ENCODE measurements around the gene CPHXL2. TPM values are rescaled to one million over a fixed set of nuclear protein-coding genes. Genes with fewer than 3 reads are reported as not detected.

Gene CPHXL2
- polyA plus RNA-seq (2013) = 0.03 TPM

DNA sequence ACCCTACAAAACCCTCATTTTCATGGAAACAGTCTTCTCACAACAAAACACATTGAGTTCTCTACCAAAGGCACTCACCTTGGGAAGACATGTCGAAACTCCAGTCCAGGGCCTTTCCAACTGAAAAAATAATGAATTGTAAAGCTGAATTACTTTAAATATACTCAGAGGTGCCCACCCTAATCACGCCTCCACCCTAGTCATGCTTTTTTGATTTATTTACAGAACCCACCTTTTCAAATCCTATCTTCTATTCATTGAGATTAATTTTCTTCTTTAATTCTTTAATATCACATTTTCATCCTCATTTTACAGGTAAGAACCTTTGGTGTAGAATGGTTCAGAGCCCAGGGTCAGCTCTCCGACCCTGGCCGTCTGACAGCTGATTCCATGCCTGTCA is at the start of gene CPHXL2:
Gene CPHXL2, minus strand, starts transcription at position 101 of the 400 bp plus-strand sequence. Its CDS starts 10 bp downstream, at position 91.
- no peaks in the 10 kb centered on the region for H3K4me1 ChIP-seq (ENCODE audit: control extremely low read depth in 1 of 4, control insufficient read depth in 4 of 4, insufficient read depth in 4 of 4, low read length in 3 of 4)
- H3K27ac ChIP-seq (ENCODE audit: insufficient read depth in 1 of 2, low read depth in 1 of 2, low read length in 2 of 2, poor library complexity in 1 of 2, severe bottlenecking in 2 of 2) = no peak within 1 kb of the TSS
- DNase-seq = no peak
- H3K4me3 ChIP-seq (ENCODE audit: control insufficient read depth in 1 of 7, extremely low read depth in 1 of 7, insufficient read depth in 4 of 7, low read depth in 2 of 7, low read length in 6 of 7) = no peak within 1 kb of the TSS
- no CpG with 5 or more reads among the region's 4 CpGs for WGBS (ENCODE audit: insufficient coverage)
- ChIA-PET POLR2A (no interaction called here), CTCF (no interaction called here)
- H3K36me3 ChIP-seq (ENCODE audit: control insufficient read depth in 4 of 4, insufficient read depth in 4 of 4, low read length in 3 of 4) = no peaks in the 10 kb centered on the region
- H3K9me3 ChIP-seq (ENCODE audit: control extremely low read depth in 1 of 5, control insufficient read depth in 4 of 5, insufficient read depth in 2 of 5, low read depth in 1 of 5, low read length in 4 of 5) = no peaks in the 10 kb centered on the region
- no peaks in the 10 kb centered on the region for H3K27me3 ChIP-seq (replicated peaks in 2 of 5; ENCODE audit: control insufficient read depth in 4 of 5, insufficient read depth in 5 of 5, low read length in 4 of 5)

- no peak for DNase-seq
- no peak within 1 kb of the TSS for H3K4me3 ChIP-seq (ENCODE audit: control insufficient read depth in 1 of 7, extremely low read depth in 1 of 7, insufficient read depth in 4 of 7, low read depth in 2 of 7, low read length in 6 of 7)
- H3K4me1 ChIP-seq (ENCODE audit: control extremely low read depth in 1 of 4, control insufficient read depth in 4 of 4, insufficient read depth in 4 of 4, low read length in 3 of 4) = no peaks in the 10 kb centered on the region
- ChIA-PET CTCF (no interaction called here), POLR2A (no interaction called here)
- no peaks in the 10 kb centered on the region for H3K36me3 ChIP-seq (ENCODE audit: control insufficient read depth in 4 of 4, insufficient read depth in 4 of 4, low read length in 3 of 4)
- no peaks in the 10 kb centered on the region for H3K27me3 ChIP-seq (replicated peaks in 2 of 5; ENCODE audit: control insufficient read depth in 4 of 5, insufficient read depth in 5 of 5, low read length in 4 of 5)
- H3K27ac ChIP-seq (ENCODE audit: insufficient read depth in 1 of 2, low read depth in 1 of 2, low read length in 2 of 2, poor library complexity in 1 of 2, severe bottlenecking in 2 of 2) = no peak within 1 kb of the TSS
- WGBS (ENCODE audit: insufficient coverage) = 100% methylated on average over 2 of the region's 5 CpGs
- H3K9me3 ChIP-seq (ENCODE audit: control extremely low read depth in 1 of 5, control insufficient read depth in 4 of 5, insufficient read depth in 2 of 5, low read depth in 1 of 5, low read length in 4 of 5) = no peaks in the 10 kb centered on the region
Measured at GRCh38 chr16:75726390-75726789, 49.6 kb upstream of the CPHXL2 start, which contains the start of gene CPHXL. CPHXL (minus strand) TSS chr16:75726490; CDS start chr16:75726442, 48 bp downstream.

GRCh38 chr16:75718452-75718851 is 41.6 kb upstream of the CPHXL2 start:
- CTCF ChIA-PET = no interaction called here
- DNase-seq = no peak
- peaks cover 0 to 7% (median 0%) of the 10 kb centered on the region in 5 experiments for H3K9me3 ChIP-seq (ENCODE audit: control extremely low read depth in 1 of 5, control insufficient read depth in 4 of 5, insufficient read depth in 2 of 5, low read depth in 1 of 5, low read length in 4 of 5)
- H3K27me3 ChIP-seq (replicated peaks in 2 of 5; ENCODE audit: control insufficient read depth in 4 of 5, insufficient read depth in 5 of 5, low read length in 4 of 5) = no peaks in the 10 kb centered on the region
- H3K27ac ChIP-seq (ENCODE audit: insufficient read depth in 1 of 2, low read depth in 1 of 2, low read length in 2 of 2, poor library complexity in 1 of 2, severe bottlenecking in 2 of 2) = no peak overlapping the region
- no peak overlapping the region for H3K4me3 ChIP-seq (ENCODE audit: control insufficient read depth in 1 of 7, extremely low read depth in 1 of 7, insufficient read depth in 4 of 7, low read depth in 2 of 7, low read length in 6 of 7)
- POLR2A ChIA-PET = no interaction called here
- no peaks in the 10 kb centered on the region for H3K4me1 ChIP-seq (ENCODE audit: control extremely low read depth in 1 of 4, control insufficient read depth in 4 of 4, insufficient read depth in 4 of 4, low read length in 3 of 4)
- 100% methylated on average over 1 of the region's 4 CpGs for WGBS (ENCODE audit: insufficient coverage)
- no peaks in the 10 kb centered on the region for H3K36me3 ChIP-seq (ENCODE audit: control insufficient read depth in 4 of 4, insufficient read depth in 4 of 4, low read length in 3 of 4)

DNA sequence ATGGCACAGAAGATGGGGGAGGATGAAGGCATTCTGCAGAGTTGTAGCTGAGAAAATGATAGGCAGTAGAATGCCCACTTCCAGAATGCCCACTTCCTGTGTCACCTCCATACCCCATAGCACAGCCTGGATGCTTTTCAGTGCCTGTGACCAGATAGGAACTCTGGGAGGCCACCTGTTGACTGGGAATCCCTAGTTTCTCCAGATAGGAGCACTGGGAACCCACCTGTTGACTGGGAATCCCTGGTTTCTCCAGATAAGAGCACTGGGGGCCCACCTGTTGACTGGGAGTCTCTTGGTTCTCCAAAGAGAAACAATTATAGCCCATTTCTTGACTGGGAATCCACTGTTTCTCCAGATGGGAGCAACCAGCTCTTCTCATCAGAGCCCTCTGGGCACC is 37.9 kb upstream of the CPHXL2 start:
- H3K27me3 ChIP-seq (replicated peaks in 2 of 5; ENCODE audit: control insufficient read depth in 4 of 5, insufficient read depth in 5 of 5, low read length in 4 of 5) = no peaks in the 10 kb centered on the region
- DNase-seq = no peak

DNA sequence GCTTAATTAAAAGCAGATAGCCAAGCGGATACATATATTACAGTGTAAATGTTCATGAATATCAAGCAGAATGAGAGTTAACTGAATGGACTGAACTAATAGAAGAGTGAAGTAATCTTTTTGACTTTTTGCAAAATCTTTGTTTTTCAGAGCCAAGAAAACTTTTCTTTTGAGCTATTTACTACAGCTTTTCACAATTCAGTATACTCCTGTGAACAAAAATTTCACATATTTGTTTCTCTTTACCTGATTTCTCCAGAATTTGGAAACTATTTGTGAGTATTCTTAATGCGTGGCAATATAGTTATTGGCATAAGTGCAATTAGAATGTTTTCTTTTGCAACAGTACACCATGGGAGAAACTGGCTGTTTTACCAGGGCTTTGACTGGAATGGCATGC is 33.5 kb upstream of the CPHXL2 start:
- Histone ChIP-seq H3K36me3 (ENCODE audit: control insufficient read depth in 4 of 4, insufficient read depth in 4 of 4, low read length in 3 of 4) (no peaks in the 10 kb centered on the region), H3K9me3 (ENCODE audit: control extremely low read depth in 1 of 5, control insufficient read depth in 4 of 5, insufficient read depth in 2 of 5, low read depth in 1 of 5, low read length in 4 of 5) (peaks cover 2 to 28% (median 15%) of the 10 kb centered on the region in 5 experiments), H3K4me3 (ENCODE audit: control insufficient read depth in 1 of 7, extremely low read depth in 1 of 7, insufficient read depth in 4 of 7, low read depth in 2 of 7, low read length in 6 of 7) (no peak overlapping the region), H3K4me1 (ENCODE audit: control extremely low read depth in 1 of 4, control insufficient read depth in 4 of 4, insufficient read depth in 4 of 4, low read length in 3 of 4) (no peaks in the 10 kb centered on the region), H3K27me3 (replicated peaks in 2 of 5; ENCODE audit: control insufficient read depth in 4 of 5, insufficient read depth in 5 of 5, low read length in 4 of 5) (no peaks in the 10 kb centered on the region), H3K27ac (ENCODE audit: insufficient read depth in 1 of 2, low read depth in 1 of 2, low read length in 2 of 2, poor library complexity in 1 of 2, severe bottlenecking in 2 of 2) (no peak overlapping the region)
- ChIA-PET POLR2A (no interaction called here), CTCF (no interaction called here)
- peak in 2 of 3 donors; percentile 3 to 19 for DNase-seq
- 100% methylated on average over 1 of the region's 2 CpGs for WGBS (ENCODE audit: insufficient coverage)

More for the DNA sequence above, 37.9 kb upstream of the CPHXL2 start:
- no peak overlapping the region for H3K27ac ChIP-seq (ENCODE audit: insufficient read depth in 1 of 2, low read depth in 1 of 2, low read length in 2 of 2, poor library complexity in 1 of 2, severe bottlenecking in 2 of 2)
- ChIA-PET POLR2A (no interaction called here), CTCF (no interaction called here)
- H3K4me1 ChIP-seq (ENCODE audit: control extremely low read depth in 1 of 4, control insufficient read depth in 4 of 4, insufficient read depth in 4 of 4, low read length in 3 of 4) = no peaks in the 10 kb centered on the region
- H3K9me3 ChIP-seq (ENCODE audit: control extremely low read depth in 1 of 5, control insufficient read depth in 4 of 5, insufficient read depth in 2 of 5, low read depth in 1 of 5, low read length in 4 of 5) = peaks cover 2 to 27% (median 11%) of the 10 kb centered on the region in 5 experiments
- no peak overlapping the region for H3K4me3 ChIP-seq (ENCODE audit: control insufficient read depth in 1 of 7, extremely low read depth in 1 of 7, insufficient read depth in 4 of 7, low read depth in 2 of 7, low read length in 6 of 7)
- H3K36me3 ChIP-seq (ENCODE audit: control insufficient read depth in 4 of 4, insufficient read depth in 4 of 4, low read length in 3 of 4) = no peaks in the 10 kb centered on the region

DNA sequence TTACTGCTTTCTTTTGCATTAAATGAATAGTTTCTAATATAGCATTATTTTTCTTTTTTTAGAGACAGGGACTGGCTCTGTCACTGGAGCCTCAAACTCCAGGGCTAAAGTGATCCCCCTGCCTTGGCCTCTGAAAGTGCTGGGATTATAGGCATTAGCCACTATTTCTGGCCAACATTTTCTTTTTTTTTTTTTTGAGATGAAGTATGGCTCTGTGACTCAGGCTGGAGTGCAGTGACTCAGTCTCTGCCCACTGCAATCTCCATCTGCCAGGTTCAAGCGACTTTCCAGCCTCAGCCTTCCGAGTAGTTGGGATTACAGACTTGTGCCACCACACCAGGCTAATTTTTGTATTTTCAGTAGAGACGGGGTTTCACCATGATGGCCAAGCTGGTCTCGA is 26.5 kb upstream of the CPHXL2 start:
- Histone ChIP-seq H3K27ac (ENCODE audit: insufficient read depth in 1 of 2, low read depth in 1 of 2, low read length in 2 of 2, poor library complexity in 1 of 2, severe bottlenecking in 2 of 2) (no peak overlapping the region), H3K4me3 (ENCODE audit: control insufficient read depth in 1 of 7, extremely low read depth in 1 of 7, insufficient read depth in 4 of 7, low read depth in 2 of 7, low read length in 6 of 7) (no peak overlapping the region), H3K9me3 (ENCODE audit: control extremely low read depth in 1 of 5, control insufficient read depth in 4 of 5, insufficient read depth in 2 of 5, low read depth in 1 of 5, low read length in 4 of 5) (no peaks in the 10 kb centered on the region), H3K4me1 (ENCODE audit: control extremely low read depth in 1 of 4, control insufficient read depth in 4 of 4, insufficient read depth in 4 of 4, low read length in 3 of 4) (no peaks in the 10 kb centered on the region), H3K36me3 (ENCODE audit: control insufficient read depth in 4 of 4, insufficient read depth in 4 of 4, low read length in 3 of 4) (no peaks in the 10 kb centered on the region), H3K27me3 (replicated peaks in 2 of 5; ENCODE audit: control insufficient read depth in 4 of 5, insufficient read depth in 5 of 5, low read length in 4 of 5) (no peaks in the 10 kb centered on the region)
- POLR2A ChIA-PET = no interaction called here
- 98% methylated on average over 4 of the region's 4 CpGs for WGBS (ENCODE audit: insufficient coverage)
- CTCF ChIA-PET = no interaction called here
- no peak for DNase-seq

DNA sequence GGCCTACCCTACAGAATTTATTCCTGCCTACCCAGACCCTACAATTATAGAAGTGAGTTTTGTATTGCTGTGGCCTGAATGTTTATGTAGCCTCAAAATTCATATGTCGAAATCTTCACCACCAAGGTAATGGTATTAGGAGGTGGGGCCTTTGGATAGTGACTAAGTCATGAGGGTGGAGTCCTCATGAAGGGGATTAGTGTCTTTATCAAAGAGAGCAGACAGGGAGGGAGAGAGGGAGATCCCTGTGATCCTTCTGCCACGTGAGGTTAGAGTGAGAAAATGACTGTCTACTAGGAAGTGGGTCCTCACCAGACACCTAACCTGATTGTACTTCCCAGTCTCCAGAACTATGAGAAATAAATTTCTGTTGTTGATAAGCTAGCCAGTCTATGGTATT is 25.4 kb upstream of the CPHXL2 start:
- Histone ChIP-seq H3K27ac (ENCODE audit: insufficient read depth in 1 of 2, low read depth in 1 of 2, low read length in 2 of 2, poor library complexity in 1 of 2, severe bottlenecking in 2 of 2) (no peak overlapping the region), H3K4me1 (ENCODE audit: control extremely low read depth in 1 of 4, control insufficient read depth in 4 of 4, insufficient read depth in 4 of 4, low read length in 3 of 4) (no peaks in the 10 kb centered on the region), H3K9me3 (ENCODE audit: control extremely low read depth in 1 of 5, control insufficient read depth in 4 of 5, insufficient read depth in 2 of 5, low read depth in 1 of 5, low read length in 4 of 5) (no peaks in the 10 kb centered on the region), H3K36me3 (ENCODE audit: control insufficient read depth in 4 of 4, insufficient read depth in 4 of 4, low read length in 3 of 4) (no peaks in the 10 kb centered on the region), H3K4me3 (ENCODE audit: control insufficient read depth in 1 of 7, extremely low read depth in 1 of 7, insufficient read depth in 4 of 7, low read depth in 2 of 7, low read length in 6 of 7) (no peak overlapping the region), H3K27me3 (replicated peaks in 2 of 5; ENCODE audit: control insufficient read depth in 4 of 5, insufficient read depth in 5 of 5, low read length in 4 of 5) (no peaks in the 10 kb centered on the region)
- POLR2A ChIA-PET = no interaction called here
- 100% methylated on average over 2 of the region's 2 CpGs for WGBS (ENCODE audit: insufficient coverage)
- no peak for DNase-seq
- CTCF ChIA-PET = no interaction called here

All from common myeloid progenitor, CD34-positive (primary cell).